GM21825 (cell line): ENCODE data around the gene DPP8.
"Not testable (repeated sequence)": the region's sequence is repeated elsewhere in the genome, so short reads cannot be mapped to it uniquely, and the experiment has no call there.

Source experiments
- ATAC-seq: cut with Tn5 transposase; IDR thresholded peaks from one replicate; pipeline ENCODE4 v1.9.1; 2021; ENCODE audit warnings: mild to moderate bottlenecking, moderate library complexity; ENCODE audit not compliant: unreplicated experiment

The DPP8 gene

GRCh38 chr15:65406424-65407000 is 111.0 kb downstream of the DPP8 start:
- no peak for ATAC-seq

- no peak for ATAC-seq
These were observed 111.6 kb downstream of the DPP8 start for GRCh38 chr15:65405791-65406423.

GRCh38 chr15:65404186-65404872 is 113.2 kb downstream of the DPP8 start:
- no peak for ATAC-seq

GRCh38 chr15:65402961-65403360 is 114.5 kb downstream of the DPP8 start:
- ATAC-seq, result no peak

GRCh38 chr15:65401611-65402240 is 115.8 kb downstream of the DPP8 start:
- no peak for ATAC-seq

- ATAC-seq, result no peak
These were observed 116.5 kb downstream of the DPP8 start for GRCh38 chr15:65400760-65401610.

- no peak for ATAC-seq
These were observed 117.5 kb downstream of the DPP8 start for GRCh38 chr15:65399997-65400396.

GRCh38 chr15:65399001-65399706 is 118.3 kb downstream of the DPP8 start:
- ATAC-seq, result no peak

- not testable (repeated sequence) for ATAC-seq
These were observed 119.0 kb downstream of the DPP8 start for GRCh38 chr15:65398486-65398885.

GRCh38 chr15:65396965-65397317 is 120.5 kb downstream of the DPP8 start:
- no peak for ATAC-seq

- ATAC-seq, result no peak
These were observed 121.1 kb downstream of the DPP8 start for GRCh38 chr15:65396283-65396964.

GRCh38 chr15:65395567-65396202 is 121.8 kb downstream of the DPP8 start:
- no peak for ATAC-seq

GRCh38 chr15:65394936-65395335 is 122.6 kb downstream of the DPP8 start:
- ATAC-seq, result no peak

- ATAC-seq, result no peak
These were observed 123.2 kb downstream of the DPP8 start for GRCh38 chr15:65394280-65394789.

GRCh38 chr15:65393557-65393956 is 123.9 kb downstream of the DPP8 start:
- ATAC-seq, result no peak

GRCh38 chr15:65393091-65393490 is 124.4 kb downstream of the DPP8 start:
- no peak for ATAC-seq
